ENCODE results near the gene CHST8. TPM values are rescaled to one million over a fixed set of nuclear protein-coding genes. Genes with fewer than 3 reads are reported as not detected.
"Not testable (repeated sequence)": the region's sequence is repeated elsewhere in the genome, so short reads cannot be mapped to it uniquely, and the experiment has no call there.

Gene CHST8
- polyA plus RNA-seq (ENCODE audit: insufficient read length): 0.38 TPM

- DNase-seq (ENCODE audit: low read depth): no peak
These were observed at the start of gene CHST8 for GRCh38 chr19:33621811-33622504. Gene CHST8, plus strand, starts transcription at chr19:33621953. Its CDS starts 67,309 bp downstream, at chr19:33689262.

DNA sequence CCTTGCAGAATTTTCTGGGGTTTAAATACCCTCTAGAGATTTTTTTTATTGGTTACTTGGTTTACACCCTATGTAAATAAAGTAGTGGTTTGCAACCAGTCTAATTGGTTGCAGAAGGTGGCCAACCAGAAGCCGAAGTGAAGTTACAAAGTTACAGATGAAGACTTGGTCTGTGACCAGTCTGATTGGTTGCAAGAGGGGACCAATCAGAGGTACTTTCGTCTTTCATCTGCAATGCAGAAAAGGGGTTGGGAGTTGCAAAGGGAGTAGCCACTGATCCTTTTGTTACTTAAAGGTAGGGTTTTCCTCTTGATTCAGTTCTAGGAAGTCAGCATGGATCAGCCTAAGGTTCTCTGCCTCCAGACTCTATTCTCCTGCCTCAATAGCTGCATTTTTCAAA, 48.8 kb upstream of the CHST8 start:
- DNase-seq (ENCODE audit: low read depth): no peak

GRCh38 chr19:33574824-33575223, 46.9 kb upstream of the CHST8 start:
- DNase-seq (ENCODE audit: low read depth): no peak

DNA sequence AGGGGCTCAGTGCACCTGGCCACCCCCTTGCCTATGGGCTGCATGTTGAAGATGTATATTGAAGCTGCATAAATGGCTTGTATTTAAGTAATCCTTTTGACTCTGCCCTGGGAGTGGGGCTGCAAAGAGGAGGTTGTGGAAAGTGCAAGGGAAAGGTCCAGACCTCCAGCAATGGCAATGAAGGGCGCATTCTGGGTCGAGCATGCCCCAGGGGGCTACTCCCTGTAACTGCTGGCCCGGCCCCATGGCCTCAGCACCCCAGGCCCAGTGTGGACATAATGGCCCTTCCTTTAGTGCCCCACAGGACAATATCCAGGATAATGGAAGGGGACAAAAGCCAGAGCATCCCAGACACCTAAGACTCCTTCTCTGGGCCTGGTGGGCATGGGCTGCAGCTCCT, 43.1 kb upstream of the CHST8 start:
- DNase-seq (ENCODE audit: low read depth): no peak

GRCh38 chr19:33580026-33580644, 41.6 kb upstream of the CHST8 start:
- no peak for DNase-seq (ENCODE audit: low read depth)

DNA sequence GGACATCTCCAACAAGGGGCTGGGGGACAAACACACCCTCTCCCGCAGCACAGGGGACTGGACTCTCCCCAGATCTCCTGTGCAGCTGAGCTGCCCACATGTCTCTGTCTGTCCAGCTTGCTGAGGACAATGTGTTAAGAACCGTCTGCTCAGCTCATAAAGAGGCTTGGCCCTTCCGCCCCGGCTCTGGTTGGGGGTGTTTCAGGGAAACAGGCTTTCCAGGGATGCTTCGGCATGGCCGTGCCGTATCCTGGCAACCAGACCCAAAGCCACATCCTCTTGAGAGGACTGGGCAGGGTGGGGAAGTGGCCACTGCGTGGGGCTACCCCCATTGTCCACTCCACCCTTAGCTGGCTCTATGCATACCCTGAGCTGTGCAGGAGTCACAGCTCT, 41.1 kb upstream of the CHST8 start:
- DNase-seq (ENCODE audit: low read depth): no peak

- DNase-seq (ENCODE audit: low read depth): no peak
These were observed 38.8 kb upstream of the CHST8 start for GRCh38 chr19:33582914-33583313.

GRCh38 chr19:33587150-33587549, 34.6 kb upstream of the CHST8 start:
- no peak for DNase-seq (ENCODE audit: low read depth)

- DNase-seq (ENCODE audit: low read depth): no peak
These were observed 31.5 kb upstream of the CHST8 start for GRCh38 chr19:33590224-33590623.

DNA sequence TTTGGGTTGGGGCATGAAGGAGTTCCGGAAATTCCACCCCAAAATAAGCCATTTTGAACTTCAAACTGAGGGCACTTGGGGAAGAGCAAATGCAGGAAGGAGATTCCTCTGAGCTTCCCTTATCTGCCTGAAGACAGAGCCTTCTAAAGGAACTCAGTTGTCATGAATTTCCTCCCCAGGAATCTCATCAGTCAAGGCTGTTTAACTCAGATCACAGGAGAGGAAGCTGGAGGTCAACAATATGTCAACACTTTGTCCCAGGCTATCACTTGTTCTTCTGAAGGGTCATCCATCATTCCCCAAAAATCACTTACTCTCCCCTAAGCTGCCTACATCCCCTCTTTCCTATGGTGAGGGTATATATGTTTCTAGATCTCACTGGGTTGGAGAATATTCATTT, 26.0 kb upstream of the CHST8 start:
- no peak for DNase-seq (ENCODE audit: low read depth)

- no peak for DNase-seq (ENCODE audit: low read depth)
These were observed 20.2 kb upstream of the CHST8 start for GRCh38 chr19:33601583-33601982.

DNA sequence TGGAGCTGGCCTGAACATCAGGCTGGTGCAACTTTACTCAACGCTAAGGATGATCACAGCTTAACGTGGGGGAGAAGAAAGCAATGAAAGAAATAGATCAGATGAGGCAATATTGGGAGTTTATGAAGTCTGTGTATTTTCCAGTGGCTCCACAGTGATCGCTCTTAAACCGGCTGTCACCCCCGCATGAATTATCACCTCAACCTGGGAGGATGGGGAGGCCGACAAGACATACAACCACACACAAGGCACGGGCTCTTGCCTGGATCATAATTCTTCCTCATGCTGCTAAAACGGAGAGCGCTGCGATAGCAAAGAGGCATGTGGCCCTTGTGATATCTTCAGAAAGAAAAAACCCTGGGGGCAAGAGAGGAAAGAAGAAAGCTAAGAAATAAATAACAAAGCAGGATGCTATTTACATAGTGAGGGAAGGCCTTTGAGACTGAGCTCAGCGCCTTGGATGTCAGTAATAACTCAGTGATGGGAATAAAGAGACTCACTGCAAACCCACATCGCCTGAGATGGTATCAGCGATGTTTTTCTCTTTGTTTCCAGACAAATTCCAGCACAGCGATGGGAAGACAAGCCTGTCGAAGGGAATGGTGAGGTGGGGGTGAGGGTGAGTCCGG, 19.1 kb upstream of the CHST8 start:
- DNase-seq (ENCODE audit: low read depth): no peak

DNA sequence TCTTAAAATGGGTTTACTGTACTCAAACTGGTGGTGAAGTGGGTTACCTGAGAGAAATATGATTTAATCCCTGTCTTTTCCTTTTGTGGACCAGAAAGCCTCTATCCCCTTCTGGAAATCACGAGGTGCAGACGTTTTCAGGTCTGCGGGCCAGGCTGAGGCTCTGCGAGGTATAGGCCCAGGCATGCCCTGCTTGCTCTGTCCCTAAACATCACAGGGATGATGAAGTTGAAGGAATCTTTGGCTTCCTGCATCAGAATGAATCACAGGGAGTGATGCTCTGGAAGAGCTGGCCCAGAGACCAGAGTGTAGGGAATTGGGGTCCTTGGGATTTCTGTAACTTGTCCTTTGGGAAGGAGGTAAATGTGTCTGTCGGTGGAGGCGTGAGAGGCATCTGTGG, 18.4 kb upstream of the CHST8 start:
- no peak for DNase-seq (ENCODE audit: low read depth)

DNA sequence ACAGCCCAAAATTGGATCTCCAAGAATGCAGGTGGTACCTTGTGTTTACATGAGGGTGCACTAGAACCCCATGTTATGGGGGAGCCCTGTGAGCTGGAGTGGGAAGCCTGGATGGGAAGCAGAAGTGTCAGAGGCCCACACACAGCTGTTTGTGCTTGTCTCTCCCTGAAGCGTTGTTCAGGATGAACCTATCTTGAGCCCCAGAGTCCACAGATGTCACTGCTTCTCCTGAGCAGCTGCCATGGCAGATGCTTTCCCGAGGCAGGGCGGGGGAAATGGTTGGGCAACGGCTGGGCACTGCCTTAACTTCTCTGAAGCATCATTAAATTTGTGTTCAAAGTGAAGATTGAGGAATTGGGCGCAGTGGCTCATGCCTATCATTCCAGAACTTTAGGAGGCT, 17.1 kb upstream of the CHST8 start:
- DNase-seq (ENCODE audit: low read depth): no peak

- DNase-seq (ENCODE audit: low read depth): not testable (repeated sequence)
These were observed 15.9 kb upstream of the CHST8 start for GRCh38 chr19:33605803-33606295.

DNA sequence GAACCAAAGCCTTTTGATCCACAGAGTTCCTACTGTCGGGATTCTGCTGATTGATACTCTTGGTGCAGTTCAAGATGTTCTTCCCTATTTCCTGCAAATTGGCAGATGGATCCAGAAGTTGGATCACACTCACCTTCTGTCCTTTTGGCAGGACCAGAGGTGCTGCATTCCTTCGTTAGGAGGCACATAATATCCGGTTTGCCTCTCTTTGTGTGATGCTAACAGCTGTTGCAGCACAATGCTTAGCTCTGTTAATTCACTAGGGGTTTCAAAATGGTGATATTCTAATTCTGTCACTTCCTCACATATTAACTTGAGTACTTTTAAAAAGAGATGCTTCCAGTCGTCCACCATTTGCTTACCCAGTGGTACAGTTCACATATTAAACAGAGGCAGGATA, 15.2 kb upstream of the CHST8 start:
- DNase-seq (ENCODE audit: low read depth): no peak

- DNase-seq (ENCODE audit: low read depth): no peak
These were observed 12.4 kb upstream of the CHST8 start for GRCh38 chr19:33609353-33609752.

DNA sequence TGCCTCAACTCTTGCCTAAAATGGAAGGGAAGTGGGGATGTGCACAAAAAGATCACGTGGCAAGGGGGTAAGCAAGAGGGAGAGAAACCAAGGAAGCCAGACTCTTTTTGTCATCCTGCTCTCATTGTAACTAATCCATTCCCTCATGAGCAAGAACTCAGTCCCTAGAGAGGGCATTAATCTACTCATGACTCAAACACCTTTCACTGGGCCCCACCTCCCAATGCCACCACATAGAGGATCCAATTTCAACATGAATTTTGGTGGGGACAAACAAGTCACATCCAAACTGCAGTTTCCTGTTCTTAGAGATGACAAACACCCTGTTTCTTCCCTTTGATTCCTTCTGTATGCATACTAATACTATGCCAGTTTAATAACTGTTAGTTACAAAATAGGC, 11.2 kb upstream of the CHST8 start:
- no peak for DNase-seq (ENCODE audit: low read depth)

DNA sequence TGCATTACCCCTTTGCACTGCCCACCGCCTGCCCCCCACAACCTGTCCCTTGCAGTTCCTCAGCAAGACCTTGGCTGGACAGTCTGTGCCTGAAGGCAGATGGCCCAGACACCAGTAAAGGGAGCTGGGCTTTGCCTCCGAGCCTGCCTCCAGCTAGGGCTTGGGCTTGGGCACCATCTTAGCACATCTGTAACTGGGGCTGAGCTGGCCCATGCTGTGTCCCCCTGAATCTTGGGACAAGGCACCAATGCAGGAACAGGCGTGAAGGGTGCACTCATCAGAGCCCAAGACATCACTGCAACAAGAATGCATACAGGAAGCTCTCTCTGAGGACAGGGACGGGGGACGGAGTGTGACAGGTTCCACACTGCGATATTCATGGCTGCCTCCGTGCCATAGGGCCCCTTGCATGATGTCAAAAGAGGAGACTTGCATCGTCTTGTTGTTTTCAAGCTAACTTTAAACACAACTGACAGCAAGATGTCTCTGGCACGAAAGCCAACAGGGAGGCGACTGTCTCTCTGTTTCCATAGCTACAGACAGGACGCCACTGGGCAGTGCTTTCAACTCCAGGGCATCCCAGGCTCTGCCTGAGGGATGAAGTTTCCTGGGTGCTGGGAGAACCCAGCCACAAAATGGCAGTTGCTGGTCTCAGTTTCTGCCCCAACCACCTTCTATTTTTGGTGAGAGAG, 8.7 kb upstream of the CHST8 start:
- no peak for DNase-seq (ENCODE audit: low read depth)

DNA sequence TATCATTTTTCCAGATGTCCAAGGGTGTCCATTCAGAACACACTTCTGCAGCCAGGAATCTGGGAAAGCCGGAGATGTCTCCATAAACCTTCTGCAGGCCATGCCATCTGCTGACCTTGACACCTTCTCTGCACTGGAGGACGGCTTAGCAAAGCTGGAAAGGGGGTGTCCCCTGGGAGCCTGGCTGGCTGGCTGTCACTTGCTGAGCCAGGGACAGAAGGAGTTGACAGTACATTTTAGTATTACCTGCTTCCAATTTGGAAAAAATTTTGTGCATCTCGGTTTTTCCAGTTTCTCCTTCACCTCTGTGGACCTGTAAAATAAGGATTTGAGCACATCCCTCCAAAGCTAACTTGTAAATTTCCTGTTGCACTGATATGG, 8.1 kb upstream of the CHST8 start:
- DNase-seq (ENCODE audit: low read depth): no peak

DNA sequence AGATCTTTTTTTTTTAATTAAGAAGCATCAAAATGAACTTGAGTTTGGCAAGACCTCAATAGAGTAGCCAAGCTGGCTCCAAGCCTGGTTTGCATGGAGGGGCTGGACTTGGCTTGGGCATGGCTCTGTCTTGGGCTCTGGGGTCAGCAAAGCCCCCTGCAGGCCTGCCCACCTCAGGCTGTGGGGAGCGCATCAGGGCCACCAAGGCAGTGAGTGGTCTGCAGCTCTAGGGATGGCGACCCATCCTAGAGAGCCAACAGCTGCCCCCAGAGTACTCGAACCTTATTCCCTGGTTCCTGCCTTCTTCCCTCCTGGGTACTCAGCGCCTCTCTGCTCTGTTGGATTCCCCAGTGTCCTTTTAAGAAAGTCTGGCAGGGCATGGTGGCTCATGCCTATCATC, 5.4 kb upstream of the CHST8 start:
- no peak for DNase-seq (ENCODE audit: low read depth)

- DNase-seq (ENCODE audit: low read depth): no peak
These were observed 4.9 kb upstream of the CHST8 start for GRCh38 chr19:33616857-33617256.

- DNase-seq (ENCODE audit: low read depth): not testable (repeated sequence)
These were observed 3.4 kb upstream of the CHST8 start for GRCh38 chr19:33618363-33618762.
